Measurements from ENCODE around the gene NELL1. TPM values are rescaled to one million over a fixed set of nuclear protein-coding genes. Genes with fewer than 3 reads are reported as not detected.

Gene NELL1
- total and polyA plus RNA-seq, 2 donors (not counting 3 experiments of a cell fraction or from before 2014, with no cell fraction given) = not detected

- peaks cover 2% of the 10 kb centered on the region for H3K9me3 ChIP-seq (replicated peaks; ENCODE audit: control insufficient read depth, insufficient read depth, low read length)
- POLR2A ChIA-PET = no interaction called here
- CTCF ChIA-PET = no interaction called here
- no peak overlapping the region for H3K4me3 ChIP-seq (replicated peaks in 1 of 3; ENCODE audit: insufficient read depth in 1 of 3, low read depth in 1 of 3, low read length in 3 of 3)
- H3K4me1 ChIP-seq (ENCODE audit: control insufficient read depth, extremely low read depth, insufficient read depth, low read length) = no peaks in the 10 kb centered on the region
- H3K27me3 ChIP-seq (ENCODE audit: control insufficient read depth in 2 of 2, insufficient read depth in 2 of 2, low read length in 2 of 2) = no peaks in the 10 kb centered on the region
- dilution Hi-C loops (cut with MboI; ENCODE audit: extremely low pct_ligation_motif_present, low sequenced_read_pairs) (no loop called here), intact Hi-C loops (cut with micrococcal nuclease) (no loop called here)
- no peak overlapping the region for H3K27ac ChIP-seq (ENCODE audit: insufficient read depth, low read depth, low read length)
- FAIRE-seq (no peak), DNase-seq (ENCODE audit: low read depth, low spot score) (no peak)
- no peak for TF ChIP-seq POLR2AphosphoS5 (IDR thresholded peaks at IDR 0.05; ENCODE audit: insufficient read depth, low read depth, low read length)
- TF ChIP-seq POLR2A (IDR thresholded peaks at IDR 0.05; ENCODE audit: low read depth, low read length) = no peak
- TF ChIP-seq JUN (IDR thresholded peaks at IDR 0.05; ENCODE audit: borderline replicate concordance, insufficient read depth, insufficient read length, low read depth) = no peak
- no peak for TF ChIP-seq CTCF (IDR thresholded peaks at IDR 0.05; ENCODE audit: extremely low read depth in 1 of 2, insufficient read depth in 1 of 2, low read depth in 1 of 2, low read length in 2 of 2)
- TF ChIP-seq EZH2 (IDR thresholded peaks at IDR 0.05; ENCODE audit: borderline replicate concordance, low read depth, low read length, severe bottlenecking) = no peak
- TF ChIP-seq GATA2 (IDR thresholded peaks at IDR 0.05; ENCODE audit: insufficient read depth, insufficient read length, low read depth, low read length) = no peak
- no peak for TF ChIP-seq MYC (IDR thresholded peaks at IDR 0.05; ENCODE audit: low read depth, low read length)
- no peak for TF ChIP-seq MAX (IDR thresholded peaks at IDR 0.05; ENCODE audit: insufficient read depth, insufficient read length)
- TF ChIP-seq FOS (IDR thresholded peaks at IDR 0.05; ENCODE audit: borderline replicate concordance, insufficient read depth, low read length) = no peak
- no peaks in the 10 kb centered on the region for H4K20me1 ChIP-seq (replicated peaks; ENCODE audit: control insufficient read depth, extremely low read depth, insufficient read depth, low read length)
- H3K9ac ChIP-seq (replicated peaks; ENCODE audit: extremely low read depth, insufficient read depth, low read length) = no peak overlapping the region
- H3K4me2 ChIP-seq (ENCODE audit: insufficient read depth, low read length) = no peak overlapping the region
- H3K9me1 ChIP-seq (replicated peaks; ENCODE audit: control insufficient read depth, extremely low read depth, insufficient read depth, low read length) = no peaks in the 10 kb centered on the region
- no peaks in the 10 kb centered on the region for H3K79me2 ChIP-seq (ENCODE audit: control insufficient read depth, insufficient read depth, low read length)
- no peak overlapping the region for H2AFZ ChIP-seq (ENCODE audit: low read depth, low read length)
- no TSS peak for BruUV-seq (replicated peaks)
- no peaks in the 10 kb centered on the region for H3K36me3 ChIP-seq (ENCODE audit: control insufficient read depth in 2 of 2, extremely low read depth in 1 of 2, insufficient read depth in 2 of 2, low read length in 2 of 2)
Measured at GRCh38 chr11:21411104-21411503, 741.7 kb downstream of the NELL1 start.

Data from endothelial cell of umbilical vein (primary cell).